MCF 10A (cell line): ENCODE measurements around the gene MMD. TPM values are rescaled to one million over a fixed set of nuclear protein-coding genes. Genes with fewer than 3 reads are reported as not detected.
"Not testable (repeated sequence)": the region's sequence is repeated elsewhere in the genome, so short reads cannot be mapped to it uniquely, and the experiment has no call there.

Source experiments
- BruUV-seq: library from RNA; stranded (reverse); fragments of 400-500 nt; replicated peaks from 2 replicates; lab custom pipeline; 2021; lab: Mats Ljungman, UMichigan
- CTCF ChIA-PET: fragments of 300-600 bp; sonication (Branson Sonifier 250); formaldehyde crosslinking; extraction: SDS; loops from one replicate; lab custom pipeline; 2021; ENCODE audit warnings: antibody characterized with exemption, inconsistent platforms; lab: Yijun Ruan, JAX
- POLR2A ChIA-PET: fragments of 300-600, 350-650 bp; sonication (Branson Sonifier 250); formaldehyde crosslinking; extraction: SDS; loops from one replicate; lab custom pipeline; 2020; ENCODE audit warnings: antibody characterized with exemption, inconsistent platforms; lab: Yijun Ruan, JAX
- DNase-seq: peaks from one replicate; pipeline ENCODE4 v3.0.0-alpha.2; 2018; ENCODE audit not compliant: unreplicated experiment
- H3K27ac Mint-ChIP-seq: one replicate; pipeline ENCODE4 v1.8.0; 2022; ENCODE audit warnings: mild to moderate bottlenecking, low read depth, mixed read lengths; ENCODE audit not compliant: unreplicated experiment
- H3K27me3 Mint-ChIP-seq: one replicate; pipeline ENCODE4 v1.8.0; 2022; ENCODE audit warnings: mixed read lengths; ENCODE audit not compliant: insufficient read depth, unreplicated experiment
- H3K36me3 Mint-ChIP-seq: one replicate; pipeline ENCODE4 v1.8.0; 2022; ENCODE audit warnings: mild to moderate bottlenecking, moderate library complexity, mixed read lengths; ENCODE audit not compliant: insufficient read depth, unreplicated experiment
- H3K4me1 Mint-ChIP-seq: one replicate; pipeline ENCODE4 v1.8.0; 2022; ENCODE audit warnings: mixed read lengths; ENCODE audit not compliant: insufficient read depth, unreplicated experiment
- H3K4me3 Mint-ChIP-seq: one replicate; pipeline ENCODE4 v1.8.0; 2022; ENCODE audit warnings: mild to moderate bottlenecking, moderate library complexity, mixed read lengths; ENCODE audit not compliant: unreplicated experiment
- H3K9me3 Mint-ChIP-seq: one replicate; pipeline ENCODE4 v1.8.0; 2022; ENCODE audit warnings: mixed read lengths; ENCODE audit not compliant: unreplicated experiment
- CTCF ChIP-seq: fragments of 200-600 bp; IDR thresholded peaks from one replicate; pipeline ENCODE4 v1.8.0; 2022; ENCODE audit warnings: antibody characterized with exemption, mild to moderate bottlenecking; ENCODE audit not compliant: unreplicated experiment
- intact Hi-C: fragments of 100-400 bp; cut with micrococcal nuclease; formaldehyde crosslinking; loops from 2 replicates; pipeline ENCODE4 v1.14.1; 2022
- total RNA-seq: library from RNA; stranded (reverse); gene quantifications from 2 replicates; pipeline ENCODE4 v1.2.3, GENCODE V29; 2022

The MMD gene
- total RNA-seq, 1 experiment from 2014 or later = 5.9 TPM

DNA sequence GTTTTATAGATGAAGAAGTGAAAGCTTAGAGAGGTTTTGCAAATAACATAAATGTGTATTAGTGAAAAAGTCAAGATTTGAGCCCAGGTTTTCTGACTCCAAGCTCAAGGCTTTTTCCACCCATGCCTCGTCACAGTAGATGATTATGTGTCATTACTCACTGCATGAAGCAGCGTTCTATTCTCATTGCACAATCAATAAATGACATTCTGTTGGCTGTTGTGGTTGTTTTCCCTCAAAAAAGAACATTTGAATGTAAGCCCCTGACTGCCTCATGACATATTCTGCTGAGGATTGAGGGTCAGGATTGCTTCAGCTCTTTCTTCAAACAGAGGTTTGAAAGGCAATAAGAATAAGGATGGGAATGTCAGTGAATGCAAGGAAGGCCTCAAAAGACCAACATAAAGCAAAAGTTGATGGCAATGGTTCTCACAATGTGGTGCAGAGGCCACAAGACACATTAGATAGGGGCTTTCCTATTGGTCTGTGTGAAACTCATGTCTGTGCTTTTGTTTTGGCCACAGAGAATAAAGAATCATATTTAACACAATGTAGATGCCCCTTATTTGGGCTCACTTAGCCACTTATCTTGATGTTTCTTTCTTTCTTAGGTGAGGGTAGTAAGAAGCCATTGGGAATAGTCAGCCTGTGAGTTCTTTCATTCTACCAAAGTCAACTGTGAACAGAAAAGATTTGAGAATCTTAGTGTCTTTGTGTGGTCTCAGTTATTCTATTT is 5.4 kb upstream of the MMD start:
- Mint-ChIP-seq H3K27me3 (peaks cover 26% of the 10 kb centered on the region), H3K27ac (no peak overlapping the region), H3K36me3 (no peaks in the 10 kb centered on the region), H3K9me3 (no peaks in the 10 kb centered on the region), H3K4me3 (no peak overlapping the region), H3K4me1 (peaks cover 13% of the 10 kb centered on the region)
- intact Hi-C loops = no loop called here
- no TSS peak for BruUV-seq
- ChIA-PET CTCF (no interaction called here), POLR2A (interaction anchor here (0.7 to 1.2 kb wide), 3 partner anchors 16 to 527 kb away, joined by 3 read pairs; no protein-coding TSS in a partner anchor)
- peak; percentile 56 for DNase-seq
- no peak for TF ChIP-seq CTCF

GRCh38 chr17:55424893-55425540 is 3.4 kb upstream of the MMD start:
- no peak for DNase-seq
- Mint-ChIP-seq H3K4me1 (peaks cover 7% of the 10 kb centered on the region), H3K27ac (no peak overlapping the region), H3K36me3 (no peaks in the 10 kb centered on the region), H3K27me3 (peaks cover 26% of the 10 kb centered on the region), H3K9me3 (no peaks in the 10 kb centered on the region), H3K4me3 (no peak overlapping the region)
- CTCF ChIA-PET = interaction anchor here (0.7 kb wide), 1 partner anchor 71 kb away, joined by 3 read pairs; no protein-coding TSS in a partner anchor
- TF ChIP-seq CTCF = no peak
- POLR2A ChIA-PET = interaction anchor here (0.6 kb wide), 1 partner anchor 9 kb away, joined by 3 read pairs; no protein-coding TSS in a partner anchor
- no TSS peak for BruUV-seq
- intact Hi-C loops = loop anchor here (5.0 kb wide), 1 partner anchor 72 kb away; no protein-coding TSS in a partner anchor

DNA sequence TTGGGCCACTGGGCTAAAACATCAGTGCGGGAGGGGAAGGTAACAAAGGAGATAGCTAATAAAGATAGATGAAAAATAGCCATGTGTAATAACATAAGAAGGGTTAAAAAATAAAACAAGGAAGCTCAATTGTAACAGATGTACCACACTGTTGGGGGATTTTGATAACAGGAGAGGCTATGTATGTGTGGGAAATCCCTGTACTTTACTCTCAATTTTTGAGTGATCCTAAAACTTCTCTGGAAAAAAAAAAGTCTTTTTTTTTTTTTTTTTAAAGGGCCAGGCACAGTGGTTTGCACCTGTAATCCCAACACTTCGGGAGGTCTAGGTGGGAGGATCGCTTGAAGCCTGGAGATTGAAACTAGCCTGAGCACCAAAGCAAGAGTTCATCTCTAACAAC is 1.9 kb upstream of the MMD start:
- Mint-ChIP-seq H3K4me1 (peaks cover 7% of the 10 kb centered on the region), H3K27ac (no peak overlapping the region), H3K36me3 (no peaks in the 10 kb centered on the region), H3K4me3 (no peak overlapping the region), H3K27me3 (peaks cover 26% of the 10 kb centered on the region), H3K9me3 (no peaks in the 10 kb centered on the region)
- POLR2A ChIA-PET = interaction anchor here (3.4 kb wide), 1 partner anchor 9 kb away, joined by 41 read pairs; no protein-coding TSS in a partner anchor
- intact Hi-C loops = loop anchor here (5.0 kb wide), 1 partner anchor 74 kb away; no protein-coding TSS in a partner anchor
- TF ChIP-seq CTCF = no peak
- DNase-seq = no peak
- CTCF ChIA-PET = no interaction called here
- no TSS peak for BruUV-seq

- not testable (repeated sequence) for BruUV-seq, DNase-seq, H3K4me3 Mint-ChIP-seq, H3K9me3 Mint-ChIP-seq, H3K36me3 Mint-ChIP-seq, H3K4me1 Mint-ChIP-seq, H3K27ac Mint-ChIP-seq
- peaks cover 26% of the 10 kb centered on the region for H3K27me3 Mint-ChIP-seq
- intact Hi-C loops = loop anchor here (5.0 kb wide), 1 partner anchor 75 kb away; no protein-coding TSS in a partner anchor
- CTCF ChIA-PET = interaction anchor here (0.6 kb wide), 1 partner anchor 71 kb away, joined by 5 read pairs; no protein-coding TSS in a partner anchor
- POLR2A ChIA-PET = interaction anchor here (1.6 to 3.4 kb wide), 2 partner anchors 10 to 33 kb away, joined by 3 to 41 read pairs; no protein-coding TSS in a partner anchor
Measured at GRCh38 chr17:55422828-55423164, 1.2 kb upstream of the MMD start.
